ENCODE results near the gene MBD4.

DNA sequence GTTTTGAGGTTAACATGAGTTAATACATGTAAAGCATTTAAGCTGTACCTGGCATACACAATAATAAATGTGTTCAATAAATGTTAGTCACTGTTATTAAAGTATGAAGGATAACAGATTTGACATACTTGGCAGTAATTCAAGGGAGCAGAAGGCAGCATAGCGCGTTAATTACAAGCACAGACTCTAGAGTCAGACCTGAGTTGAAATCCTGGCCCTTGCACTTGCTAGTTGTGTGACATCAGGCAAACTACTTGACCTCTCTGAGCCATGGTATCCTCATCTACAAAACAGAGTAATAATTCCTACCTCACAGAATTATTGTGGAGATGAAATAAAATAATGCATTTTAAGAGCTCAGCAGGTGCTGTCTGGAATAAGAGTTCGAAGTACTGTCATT, 5.7 kb upstream of the MBD4 start:
- TF ChIP-seq, protein P1, sequence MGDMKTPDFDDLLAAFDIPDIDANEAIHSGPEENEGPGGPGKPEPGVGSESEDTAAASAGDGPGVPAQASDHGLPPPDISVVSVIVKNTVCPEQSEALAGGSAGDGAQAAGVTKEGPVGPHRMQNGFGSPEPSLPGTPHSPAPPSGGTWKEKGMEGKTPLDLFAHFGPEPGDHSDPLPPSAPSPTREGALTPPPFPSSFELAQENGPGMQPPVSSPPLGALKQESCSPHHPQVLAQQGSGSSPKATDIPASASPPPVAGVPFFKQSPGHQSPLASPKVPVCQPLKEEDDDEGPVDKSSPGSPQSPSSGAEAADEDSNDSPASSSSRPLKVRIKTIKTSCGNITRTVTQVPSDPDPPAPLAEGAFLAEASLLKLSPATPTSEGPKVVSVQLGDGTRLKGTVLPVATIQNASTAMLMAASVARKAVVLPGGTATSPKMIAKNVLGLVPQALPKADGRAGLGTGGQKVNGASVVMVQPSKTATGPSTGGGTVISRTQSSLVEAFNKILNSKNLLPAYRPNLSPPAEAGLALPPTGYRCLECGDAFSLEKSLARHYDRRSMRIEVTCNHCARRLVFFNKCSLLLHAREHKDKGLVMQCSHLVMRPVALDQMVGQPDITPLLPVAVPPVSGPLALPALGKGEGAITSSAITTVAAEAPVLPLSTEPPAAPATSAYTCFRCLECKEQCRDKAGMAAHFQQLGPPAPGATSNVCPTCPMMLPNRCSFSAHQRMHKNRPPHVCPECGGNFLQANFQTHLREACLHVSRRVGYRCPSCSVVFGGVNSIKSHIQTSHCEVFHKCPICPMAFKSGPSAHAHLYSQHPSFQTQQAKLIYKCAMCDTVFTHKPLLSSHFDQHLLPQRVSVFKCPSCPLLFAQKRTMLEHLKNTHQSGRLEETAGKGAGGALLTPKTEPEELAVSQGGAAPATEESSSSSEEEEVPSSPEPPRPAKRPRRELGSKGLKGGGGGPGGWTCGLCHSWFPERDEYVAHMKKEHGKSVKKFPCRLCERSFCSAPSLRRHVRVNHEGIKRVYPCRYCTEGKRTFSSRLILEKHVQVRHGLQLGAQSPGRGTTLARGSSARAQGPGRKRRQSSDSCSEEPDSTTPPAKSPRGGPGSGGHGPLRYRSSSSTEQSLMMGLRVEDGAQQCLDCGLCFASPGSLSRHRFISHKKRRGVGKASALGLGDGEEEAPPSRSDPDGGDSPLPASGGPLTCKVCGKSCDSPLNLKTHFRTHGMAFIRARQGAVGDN (IDR thresholded peaks at IDR 0.05), result no peak
- TF ChIP-seq, protein P2, sequence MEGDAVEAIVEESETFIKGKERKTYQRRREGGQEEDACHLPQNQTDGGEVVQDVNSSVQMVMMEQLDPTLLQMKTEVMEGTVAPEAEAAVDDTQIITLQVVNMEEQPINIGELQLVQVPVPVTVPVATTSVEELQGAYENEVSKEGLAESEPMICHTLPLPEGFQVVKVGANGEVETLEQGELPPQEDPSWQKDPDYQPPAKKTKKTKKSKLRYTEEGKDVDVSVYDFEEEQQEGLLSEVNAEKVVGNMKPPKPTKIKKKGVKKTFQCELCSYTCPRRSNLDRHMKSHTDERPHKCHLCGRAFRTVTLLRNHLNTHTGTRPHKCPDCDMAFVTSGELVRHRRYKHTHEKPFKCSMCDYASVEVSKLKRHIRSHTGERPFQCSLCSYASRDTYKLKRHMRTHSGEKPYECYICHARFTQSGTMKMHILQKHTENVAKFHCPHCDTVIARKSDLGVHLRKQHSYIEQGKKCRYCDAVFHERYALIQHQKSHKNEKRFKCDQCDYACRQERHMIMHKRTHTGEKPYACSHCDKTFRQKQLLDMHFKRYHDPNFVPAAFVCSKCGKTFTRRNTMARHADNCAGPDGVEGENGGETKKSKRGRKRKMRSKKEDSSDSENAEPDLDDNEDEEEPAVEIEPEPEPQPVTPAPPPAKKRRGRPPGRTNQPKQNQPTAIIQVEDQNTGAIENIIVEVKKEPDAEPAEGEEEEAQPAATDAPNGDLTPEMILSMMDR (IDR thresholded peaks at IDR 0.05 in 2 of 3, conservative IDR thresholded peaks at IDR 0.05 in 1 of 3; ENCODE audit: control insufficient read depth in 2 of 3, extremely low read depth in 1 of 3, insufficient read depth in 1 of 3, low read depth in 3 of 3, low read length in 3 of 3), result no peak
- TF ChIP-seq YY1 (IDR thresholded peaks at IDR 0.05; ENCODE audit: low read depth, low read length) (no peak), RCOR1 (conservative IDR thresholded peaks at IDR 0.05; ENCODE audit: low read depth, low read length) (no peak), SMARCA5 (IDR thresholded peaks at IDR 0.05) (no peak), SIX5 (IDR thresholded peaks at IDR 0.05; ENCODE audit: low read depth, low read length, severe bottlenecking) (no peak), CHD4 (IDR thresholded peaks at IDR 0.05) (no peak), NBN (IDR thresholded peaks at IDR 0.05) (no peak), BMI1 (IDR thresholded peaks at IDR 0.05; ENCODE audit: borderline replicate concordance) (no peak), EP300 (IDR thresholded peaks at IDR 0.05; ENCODE audit: borderline replicate concordance in 1 of 2, control insufficient read depth in 1 of 2, low read depth in 2 of 2, low read length in 2 of 2) (no peak)

All from GM12878 (cell line).